ENCODE data around the gene TMA16.
A peak's percentile ranks its signal among the peaks of the same experiment; 100 is the strongest.
"Not testable (repeated sequence)": the region's sequence is repeated elsewhere in the genome, so short reads cannot be mapped to it uniquely, and the experiment has no call there.

TMA16 gene

DNA sequence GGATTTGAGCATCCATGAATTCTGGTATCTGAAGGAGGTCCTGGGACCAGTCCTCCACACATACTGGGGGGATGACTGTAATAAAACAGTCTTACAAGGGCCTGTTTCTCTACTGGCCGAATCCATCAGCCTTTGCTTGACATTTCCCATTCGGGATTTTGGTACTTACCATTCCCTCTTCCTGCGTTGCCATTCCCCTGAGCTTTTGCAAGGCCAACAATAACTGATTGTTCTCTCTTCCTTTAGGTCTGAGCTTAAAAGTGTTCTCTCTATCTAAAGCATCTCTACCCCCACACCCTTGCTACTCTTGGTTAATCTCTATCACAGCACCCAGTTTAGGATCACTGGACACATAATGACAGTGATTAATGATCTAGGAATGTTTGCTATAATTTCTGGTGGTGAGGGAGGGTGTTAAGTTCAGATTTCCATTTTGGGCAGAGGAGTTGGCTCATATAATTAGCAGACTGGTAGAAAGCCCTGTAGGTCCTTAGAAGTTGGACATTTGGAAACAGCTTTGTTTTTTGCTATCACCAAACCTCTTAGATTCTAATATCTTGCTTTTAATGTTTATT, 29.4 kb downstream of the TMA16 start:
- DNase-seq, result no peak

DNA sequence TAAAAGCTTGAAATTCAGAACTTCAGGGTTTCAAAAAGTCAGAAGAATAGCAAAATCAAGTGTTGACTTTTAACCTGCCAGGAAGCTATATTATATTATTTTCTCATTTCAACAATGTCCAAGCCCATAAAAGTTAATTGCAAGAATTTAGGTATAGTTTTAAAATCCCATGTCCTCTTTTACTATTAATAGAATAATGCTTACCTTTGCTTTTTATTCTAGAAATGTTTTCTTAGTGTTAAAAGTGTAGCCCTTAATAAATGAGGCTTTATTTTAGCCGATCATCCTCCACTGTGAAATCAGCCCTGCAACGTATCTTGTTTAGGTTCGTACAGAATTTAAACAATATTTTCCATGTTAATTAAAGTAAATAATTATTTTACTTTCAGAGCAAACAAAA, 31.5 kb downstream of the TMA16 start:
- DNase-seq, result no peak

DNA sequence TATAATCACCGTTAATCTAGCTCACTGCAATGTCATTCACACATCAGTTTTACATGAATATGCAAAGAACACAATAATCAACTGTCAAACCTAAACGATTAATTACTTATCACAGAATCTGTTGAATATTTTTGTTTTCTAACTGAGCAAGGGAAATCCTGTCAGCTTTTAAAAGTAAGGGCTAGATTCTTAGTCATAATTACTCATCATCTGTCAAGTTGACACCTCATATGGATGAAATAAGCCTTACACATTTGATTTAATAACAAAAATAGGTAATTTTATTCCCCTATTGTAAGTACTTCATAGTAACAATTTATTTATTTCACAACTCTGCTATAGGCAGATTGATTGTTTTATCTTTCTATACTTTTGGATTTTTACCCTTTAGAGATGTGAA, 32.7 kb downstream of the TMA16 start:
- no peak for DNase-seq

DNA sequence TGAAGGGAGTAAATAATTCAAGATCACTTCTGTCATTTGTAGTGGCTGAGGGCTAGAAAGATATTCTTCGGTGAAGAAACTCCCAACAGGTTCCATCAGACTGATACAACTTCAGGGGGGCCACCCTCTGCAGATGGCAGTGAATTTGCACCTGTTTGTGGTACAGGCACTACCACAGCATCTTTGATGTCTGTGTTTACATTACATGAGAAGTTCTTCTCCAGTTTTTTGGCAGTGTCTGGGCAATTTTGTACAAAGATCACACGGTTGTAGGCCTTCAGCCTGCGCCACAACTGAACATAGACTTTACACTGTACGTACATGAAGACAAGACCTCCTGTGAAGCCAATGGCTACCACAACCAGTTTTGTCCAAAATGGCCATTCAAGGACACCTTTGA, 34.2 kb downstream of the TMA16 start:
- no peak for DNase-seq

DNA sequence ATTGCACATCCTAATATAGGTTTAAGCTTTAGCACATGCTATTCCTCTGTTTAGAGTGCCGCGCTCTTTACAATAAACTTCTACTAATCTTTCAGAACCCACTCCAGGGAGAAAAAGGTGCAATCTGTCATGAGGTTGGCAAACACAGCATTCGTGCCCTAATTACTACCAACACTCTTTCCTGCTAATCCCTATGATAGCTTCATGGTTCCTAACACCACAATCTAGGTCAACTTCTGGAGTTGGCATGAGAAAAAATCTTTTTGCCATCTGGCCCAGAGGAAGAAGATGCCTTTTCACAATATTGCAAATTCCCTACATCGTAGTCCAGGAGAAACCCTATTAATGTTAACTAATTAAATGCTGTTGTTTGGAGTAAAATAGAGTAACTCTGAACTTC, 39.6 kb downstream of the TMA16 start:
- DNase-seq, result no peak

DNA sequence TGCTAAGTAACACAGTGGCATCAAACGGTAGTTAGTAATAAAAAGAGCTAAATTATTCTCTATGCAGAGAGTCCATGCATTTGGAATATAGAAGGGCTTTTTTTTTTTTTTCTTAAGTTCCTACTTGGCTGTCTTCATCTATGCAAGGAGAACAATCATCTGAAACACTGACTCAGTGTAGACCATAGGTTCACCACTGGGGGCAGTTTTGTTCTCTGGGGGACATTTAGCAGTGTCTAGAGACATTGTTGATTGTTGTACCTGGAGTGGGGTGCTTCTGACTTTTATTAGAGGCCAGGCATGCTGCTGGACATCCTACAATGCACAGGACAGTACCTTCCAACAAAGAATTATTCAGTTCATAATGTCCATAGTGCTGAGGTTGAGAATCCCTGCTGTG, 41.2 kb downstream of the TMA16 start:
- DNase-seq, result no peak

DNA sequence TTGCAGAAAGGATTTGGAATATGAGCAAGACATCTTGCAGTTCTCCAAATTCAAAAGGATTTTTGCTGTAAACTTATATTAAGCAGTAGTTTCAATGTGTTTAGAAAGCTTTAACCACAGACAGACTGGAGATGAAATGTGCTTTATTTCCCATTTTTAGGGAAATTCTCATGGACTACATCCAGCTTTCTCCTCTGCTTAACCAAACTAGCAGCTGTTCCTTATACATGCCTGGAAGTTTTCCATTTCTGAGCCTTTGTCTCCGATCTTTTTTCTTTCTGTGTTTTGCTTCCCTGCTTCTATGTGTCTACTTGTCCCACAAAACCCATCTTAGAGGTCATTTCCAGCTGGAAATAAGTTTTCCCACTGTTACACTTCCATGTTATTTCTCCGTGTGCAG, 41.6 kb downstream of the TMA16 start:
- no peak for DNase-seq

DNA sequence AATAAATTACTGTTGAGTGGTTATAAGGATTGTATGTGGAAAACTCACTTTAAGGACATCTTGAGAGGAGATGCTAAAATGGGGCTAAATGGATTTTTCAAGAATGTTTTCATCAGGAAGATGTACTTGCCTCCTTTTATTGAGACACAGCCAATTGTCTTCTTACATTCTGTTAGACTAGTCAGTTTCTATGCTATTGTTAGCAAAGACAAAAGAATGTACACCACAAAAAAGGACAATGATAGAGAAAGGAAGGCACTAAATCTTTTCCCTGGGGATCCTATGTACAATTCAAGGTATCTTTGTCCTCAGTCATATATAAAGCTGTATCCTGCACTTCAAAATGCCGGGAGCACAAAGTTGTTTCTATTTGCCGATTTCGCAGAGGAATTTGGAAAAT, 42.6 kb downstream of the TMA16 start:
- no peak for DNase-seq

DNA sequence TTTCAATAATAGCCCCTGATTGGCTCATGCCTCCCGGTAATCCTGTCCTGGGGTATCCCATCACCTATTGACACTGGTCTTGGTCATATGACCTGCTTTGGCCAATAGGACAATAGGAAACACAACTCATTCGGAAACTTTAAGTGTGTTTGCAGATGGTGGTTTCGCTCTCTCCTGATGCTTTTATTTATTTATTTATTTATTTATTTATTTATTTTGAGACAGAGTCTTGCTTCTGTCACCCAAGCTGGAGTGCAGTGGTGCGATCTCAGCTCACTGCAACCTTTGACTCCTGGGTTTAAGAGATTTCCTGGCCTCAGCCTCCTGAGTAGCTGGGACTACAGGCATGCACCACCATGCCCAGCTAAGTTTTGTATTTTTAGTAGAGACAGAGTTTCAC, 44.3 kb downstream of the TMA16 start:
- not testable (repeated sequence) for DNase-seq

DNA sequence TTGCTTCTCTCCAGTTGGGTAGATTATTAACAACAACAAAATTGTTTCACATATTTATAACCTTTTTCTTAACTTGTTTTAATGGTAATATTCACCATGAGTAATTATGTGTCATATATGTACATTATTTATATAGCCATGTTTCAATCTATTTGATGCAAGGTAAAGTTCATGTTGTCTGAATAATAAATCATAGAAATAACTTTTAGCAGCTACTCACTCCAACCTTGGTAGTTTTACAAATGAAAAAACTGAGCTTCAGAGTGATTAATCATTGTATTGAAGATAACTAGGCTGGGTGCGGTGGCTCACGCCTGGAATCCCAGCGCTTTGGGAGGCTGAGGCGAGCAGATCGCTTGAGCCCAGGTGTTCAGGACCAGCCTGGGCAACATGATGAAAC, 46.0 kb downstream of the TMA16 start:
- DNase-seq, result no peak

DNA sequence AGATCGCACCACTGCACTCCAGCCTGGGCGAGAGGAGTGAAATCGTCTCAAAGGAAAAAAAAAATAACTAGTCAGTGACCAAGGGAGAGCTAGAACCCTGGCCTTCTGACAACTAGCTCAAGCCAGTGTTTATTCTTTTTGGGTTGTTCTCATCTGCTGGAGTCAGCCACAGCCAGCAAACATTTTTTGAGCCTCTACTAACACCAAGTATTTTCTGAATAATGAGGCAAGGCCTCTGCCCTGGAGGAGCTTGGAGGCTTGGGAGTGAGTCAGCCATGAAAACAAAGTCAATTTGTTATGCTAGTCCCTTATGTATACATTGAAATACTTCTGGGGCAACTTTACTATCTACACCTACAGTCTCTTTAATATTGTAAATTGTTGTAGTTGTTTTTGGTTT, 46.5 kb downstream of the TMA16 start:
- DNase-seq, result peak; percentile 41

DNA sequence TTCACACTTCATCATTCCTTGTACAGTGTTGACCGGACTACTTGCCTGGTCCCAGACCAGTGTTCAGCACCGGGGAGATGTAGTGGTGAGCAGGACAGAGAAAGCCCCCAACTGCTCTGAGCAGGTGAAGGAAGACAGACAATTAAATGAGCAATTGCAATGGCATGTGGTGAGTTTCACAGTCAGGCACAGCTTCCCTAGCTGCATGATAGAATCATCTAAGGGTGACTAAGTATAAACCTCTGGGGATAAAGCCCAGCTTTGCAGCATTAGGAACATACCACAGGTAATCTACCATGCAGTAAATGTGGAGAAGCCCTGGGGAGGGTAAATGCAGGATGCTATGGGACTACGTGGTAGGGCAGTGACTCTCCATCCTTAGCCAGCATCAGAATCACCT, 47.8 kb downstream of the TMA16 start:
- DNase-seq, result peak; percentile 54

DNA sequence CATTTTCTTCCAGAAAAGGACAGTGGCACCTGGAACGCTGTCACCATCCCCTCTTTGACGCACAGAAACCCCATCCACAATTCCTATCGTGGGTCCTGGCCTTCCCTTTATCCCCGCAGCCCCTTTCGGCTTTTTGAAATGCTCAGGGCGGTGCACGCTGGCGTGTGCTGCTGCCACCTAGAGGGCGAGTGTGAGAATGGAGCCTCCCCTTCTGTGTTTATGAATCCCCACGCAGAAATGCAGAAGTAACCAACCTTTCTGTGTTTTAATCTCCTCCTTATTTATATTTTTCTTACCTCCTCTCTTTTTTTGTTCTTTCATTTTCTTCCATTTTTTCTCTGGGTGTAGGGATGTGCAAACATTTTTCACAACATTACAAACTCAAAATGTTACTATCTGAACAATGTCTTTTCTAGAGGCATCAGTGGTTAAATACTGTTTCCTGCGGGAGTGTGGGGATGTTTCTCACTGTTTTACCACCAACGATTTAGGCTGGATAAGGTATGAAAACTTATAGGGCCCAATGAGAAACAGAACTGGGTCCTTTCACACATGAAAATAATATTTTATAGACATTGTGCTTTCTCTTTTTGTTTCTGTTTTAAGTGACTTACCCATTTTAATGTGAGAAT, 50.0 kb downstream of the TMA16 start:
- DNase-seq, result no peak

DNA sequence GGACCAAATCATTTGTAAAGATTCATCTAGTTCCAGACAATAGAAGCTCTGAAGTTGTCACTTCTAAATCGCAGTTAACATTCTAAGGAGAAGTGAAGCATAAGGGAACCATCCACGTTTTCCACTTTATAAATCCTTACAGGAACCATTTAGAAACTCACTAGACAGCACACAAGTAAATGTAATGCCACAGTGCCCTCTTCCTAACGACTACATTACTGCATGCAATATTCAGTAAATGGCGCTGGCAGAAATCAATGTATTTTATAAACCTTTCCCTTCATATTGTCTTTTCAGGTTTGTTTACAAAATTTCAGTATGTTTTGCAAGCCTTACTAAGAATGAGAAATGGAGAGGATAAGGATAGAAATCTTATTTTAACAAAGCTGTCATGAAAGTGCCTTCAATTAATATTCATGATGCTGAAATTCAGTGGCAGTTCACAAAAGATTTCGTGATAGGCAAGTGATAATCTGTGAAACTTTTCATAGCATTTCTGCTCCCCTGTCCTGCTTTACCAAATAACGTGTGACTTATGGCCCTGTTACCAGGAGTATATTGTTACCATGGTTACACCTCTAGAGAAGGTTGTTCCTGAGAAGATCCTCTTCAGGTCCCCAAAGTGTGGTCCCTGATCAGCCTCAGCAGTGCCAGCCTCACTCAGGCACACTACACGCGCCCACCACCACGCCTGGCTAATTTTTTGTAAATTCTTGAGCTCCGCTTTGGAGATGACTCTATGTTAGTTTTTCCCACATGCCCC, 54.2 kb downstream of the TMA16 start:
- DNase-seq, result no peak

DNA sequence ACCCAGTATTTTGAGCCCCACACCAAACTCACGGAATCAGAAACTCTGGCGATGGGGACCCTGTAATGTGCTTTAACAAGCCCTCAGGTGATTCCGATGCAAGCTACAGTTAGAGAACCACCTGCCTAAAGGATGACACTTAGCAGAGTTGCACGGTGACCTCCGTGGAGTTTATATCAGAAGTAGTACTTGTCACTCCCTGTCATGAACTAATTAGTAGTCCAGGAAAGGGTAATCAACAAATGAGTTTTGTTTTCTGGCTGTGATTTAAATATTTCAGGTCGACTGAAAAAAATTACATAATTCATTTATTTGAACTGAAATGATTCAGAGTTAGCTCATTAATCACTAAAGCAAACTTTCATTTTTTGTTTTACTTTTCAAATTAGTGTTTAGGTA, 56.4 kb downstream of the TMA16 start:
- DNase-seq, result no peak

DNA sequence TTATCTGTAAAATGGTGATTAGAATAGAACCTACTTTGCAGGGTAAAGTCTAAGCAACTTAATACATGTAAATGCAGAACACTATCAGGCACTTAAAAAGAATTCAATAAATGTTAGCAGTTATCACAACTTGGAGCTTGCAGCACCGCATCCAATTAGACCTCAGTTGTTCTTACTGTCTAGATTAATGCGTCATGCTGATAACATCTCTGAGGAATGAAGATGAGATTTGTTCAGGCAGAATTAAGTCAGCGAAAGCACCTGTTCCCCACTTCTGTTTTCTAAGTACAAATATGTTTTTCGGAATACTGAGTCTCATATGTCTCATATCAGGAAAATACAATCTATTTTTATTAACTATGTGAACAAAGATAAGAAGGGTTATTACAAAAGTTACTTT, 58.7 kb downstream of the TMA16 start:
- no peak for DNase-seq

DNA sequence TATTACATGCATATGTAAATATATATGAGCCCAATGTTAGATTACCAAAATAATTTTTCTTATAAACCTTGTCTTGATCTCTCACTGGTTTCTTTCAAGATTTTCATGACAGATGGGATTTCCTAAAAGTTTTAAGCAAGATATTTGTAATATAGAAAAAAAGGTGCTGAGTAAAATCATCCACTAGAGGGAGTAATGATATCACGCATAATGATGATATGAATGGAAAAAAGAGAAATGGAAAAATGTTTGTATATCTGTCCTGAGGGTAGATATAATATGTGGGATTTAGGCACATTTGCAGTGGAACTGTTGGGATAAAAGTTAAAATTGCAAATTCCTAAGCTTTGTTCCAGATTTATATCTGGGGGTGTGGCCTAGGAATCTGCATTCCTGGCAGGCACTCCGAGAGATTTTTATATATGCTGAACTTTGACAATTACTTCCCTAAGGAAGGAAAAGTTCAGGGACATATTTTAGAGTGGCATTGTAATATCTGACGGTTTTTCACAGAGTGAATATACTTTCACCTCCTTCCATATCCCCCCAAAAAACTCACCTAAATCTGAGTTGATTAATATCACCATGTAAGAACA, 60.5 kb downstream of the TMA16 start:
- no peak for DNase-seq

DNA sequence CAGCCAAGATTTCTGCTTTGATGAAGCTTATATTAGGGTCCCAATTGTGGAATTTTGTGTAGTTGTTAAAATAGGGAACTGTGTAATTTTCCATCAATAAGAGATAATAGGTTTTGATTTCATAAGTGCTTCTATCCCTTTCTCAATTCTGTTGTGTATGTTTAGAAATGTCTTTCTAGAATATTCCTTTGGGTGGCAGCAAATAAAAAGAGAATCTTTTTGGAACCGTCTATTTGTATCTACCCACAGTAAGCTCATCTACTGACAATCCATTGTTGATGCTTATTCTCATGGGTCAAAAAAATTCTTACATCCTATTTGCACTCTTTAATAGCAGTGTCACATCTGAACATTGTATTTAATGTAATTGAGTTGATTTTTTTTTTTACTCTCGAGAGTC, 61.7 kb downstream of the TMA16 start:
- DNase-seq, result no peak

DNA sequence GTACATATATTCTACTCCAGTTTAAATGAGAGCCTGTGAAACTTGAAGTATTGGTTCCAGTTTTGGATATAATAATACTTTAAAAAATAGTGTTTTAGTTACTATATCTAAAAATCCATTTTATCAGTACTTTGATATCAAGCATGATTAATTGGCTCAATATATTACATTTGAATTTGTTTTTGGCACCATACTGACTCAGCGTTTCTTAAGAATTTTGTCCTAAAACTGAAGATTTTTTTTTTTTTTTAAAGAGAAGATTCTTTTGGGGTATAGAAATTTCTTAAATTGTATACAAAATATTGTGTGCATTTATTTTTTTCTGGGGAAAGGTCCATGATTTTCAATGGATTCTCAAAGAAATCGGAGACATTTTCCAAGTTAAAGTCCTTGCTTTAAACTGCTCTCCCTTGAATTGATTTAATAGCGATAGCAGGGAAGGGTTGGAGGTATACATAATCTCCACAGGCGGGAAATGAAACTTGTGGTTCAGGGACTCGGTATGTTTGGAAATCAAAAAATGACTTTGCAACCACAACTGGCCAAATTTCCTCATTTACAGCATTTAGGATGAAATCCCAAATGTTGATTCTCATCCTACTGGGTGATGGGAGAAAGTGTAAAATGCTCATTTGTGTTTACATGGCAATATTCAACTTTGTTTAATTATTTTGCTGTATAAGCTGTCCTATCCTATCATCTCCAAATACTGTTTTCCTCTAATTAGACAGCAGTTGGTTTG, 62.3 kb downstream of the TMA16 start:
- DNase-seq, result no peak

DNA sequence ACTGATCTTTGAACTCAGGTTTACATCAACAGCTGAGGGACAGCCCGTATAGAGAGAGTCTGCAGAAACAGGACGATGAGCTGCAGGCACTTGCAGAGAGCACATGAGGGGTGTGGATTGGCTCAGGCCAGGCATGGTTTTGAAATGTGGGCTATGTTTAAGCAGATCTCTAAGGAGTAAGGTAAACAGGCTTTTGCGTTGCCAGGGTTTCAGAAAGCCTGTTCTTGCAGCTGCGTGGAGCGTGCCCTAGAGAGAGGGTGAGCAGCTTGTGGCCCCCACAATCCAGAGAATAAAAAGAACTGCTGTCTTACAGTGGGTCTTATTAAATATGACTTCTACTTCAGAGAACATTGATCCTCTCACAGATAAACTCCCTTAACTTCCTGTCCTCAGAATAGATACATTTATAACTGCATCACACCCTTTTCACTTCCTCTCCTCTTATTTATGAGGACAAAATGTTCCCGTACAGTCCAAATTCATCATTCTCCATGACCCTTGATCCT, 64.1 kb downstream of the TMA16 start:
- no peak for DNase-seq

DNA sequence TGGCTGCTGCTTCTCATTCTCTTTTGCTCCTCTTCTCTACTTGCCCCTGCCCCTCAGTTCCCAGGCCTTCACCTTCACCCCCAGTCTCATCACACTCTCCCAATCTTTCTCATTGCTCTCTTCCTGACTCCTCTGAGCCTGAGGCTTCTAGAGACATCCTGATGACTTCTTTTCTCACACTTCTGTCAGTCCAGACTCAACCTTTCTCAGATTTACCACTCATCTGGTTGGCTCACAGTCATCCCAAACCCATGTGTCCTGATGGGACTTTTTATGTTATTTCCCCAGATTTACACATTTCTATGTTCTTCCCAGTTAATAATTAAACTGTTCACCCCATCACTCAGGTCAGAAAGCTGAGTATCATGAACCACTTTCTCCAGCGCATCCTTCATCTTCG, 68.0 kb downstream of the TMA16 start:
- no peak for DNase-seq

DNA sequence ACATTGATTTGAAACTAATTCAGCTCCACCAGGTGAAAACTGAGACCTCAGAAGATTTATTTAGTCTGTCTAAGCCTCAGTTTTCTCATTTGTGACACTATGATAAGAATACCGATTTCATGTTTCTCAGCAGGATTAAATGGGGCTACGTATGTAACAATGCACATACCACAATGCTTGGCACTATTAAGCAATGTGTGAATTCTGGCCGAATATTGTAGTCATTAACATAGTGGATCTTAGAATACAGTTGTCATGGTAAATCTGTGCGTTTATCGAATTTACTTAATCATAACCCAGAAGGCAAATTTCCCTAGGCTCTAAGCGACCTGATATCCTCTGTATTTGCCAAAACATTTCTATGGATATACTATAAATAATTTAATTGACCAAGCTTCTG, 69.1 kb downstream of the TMA16 start:
- no peak for DNase-seq

DNA sequence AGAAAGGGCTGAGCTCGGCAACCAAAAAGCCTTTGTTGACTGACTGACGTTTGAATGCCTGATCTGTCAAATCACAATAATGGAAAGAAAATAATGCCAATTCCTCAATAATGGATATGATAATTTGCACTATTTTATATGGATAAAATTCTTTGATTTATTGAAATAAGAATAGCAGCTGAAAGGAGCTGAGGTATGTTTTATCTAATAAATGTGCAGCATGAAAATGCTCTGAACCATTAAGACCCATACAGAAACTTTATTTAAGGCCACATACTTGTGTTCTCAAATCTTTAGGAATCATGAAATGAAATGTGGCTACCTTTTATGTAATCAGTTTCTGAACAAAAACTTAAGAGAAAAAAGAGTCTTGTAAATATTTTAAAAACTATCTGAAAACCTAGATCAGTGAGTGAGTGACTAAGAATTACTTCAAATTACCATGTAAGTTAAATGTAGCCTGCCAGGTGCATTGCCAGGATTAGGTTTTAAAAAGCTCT, 69.8 kb downstream of the TMA16 start:
- no peak for DNase-seq
